GM12872 (cell line): Measurements from ENCODE around the gene PHF13.

Experiments used
- CTCF ChIP-seq: IDR thresholded peaks from 3 replicates; pipeline ENCODE4 v1.5.1; 2011; ENCODE audit warnings: low read depth, mild to moderate bottlenecking, low read length, moderate library complexity; ENCODE audit not compliant: insufficient read depth

PHF13 gene

GRCh38 chr1:6612641-6613360 lies 730 bp upstream of the PHF13 start:
- TF ChIP-seq CTCF, result no peak

GRCh38 chr1:6614019-6614928 lies 743 bp downstream of the PHF13 start:
- TF ChIP-seq CTCF, result no peak

- TF ChIP-seq CTCF, result no peak
Measured at GRCh38 chr1:6614929-6615785, 1.6 kb downstream of the PHF13 start.

GRCh38 chr1:6619045-6619444 lies 5.5 kb downstream of the PHF13 start:
- TF ChIP-seq CTCF, result no peak

- no peak for TF ChIP-seq CTCF
Measured at GRCh38 chr1:6621429-6622391, 8.2 kb downstream of the PHF13 start.

- TF ChIP-seq CTCF, result no peak
Measured at GRCh38 chr1:6622396-6623152, 9.0 kb downstream of the PHF13 start.
